Kidney epithelial cell (primary cell): ENCODE results near the gene RHBDD1. TPM values are rescaled to one million over a fixed set of nuclear protein-coding genes. Genes with fewer than 3 reads are reported as not detected.

Experiments used
- DNase-seq: peaks from one replicate; pipeline ENCODE4 v3.0.0-alpha.2; 2010; ENCODE audit warnings: low read depth
- H3K27me3 ChIP-seq: 2 replicates; pipeline ENCODE4 v1.6.0; 2011; ENCODE audit warnings: low read length; ENCODE audit not compliant: control insufficient read depth, insufficient read depth
- H3K36me3 ChIP-seq: 2 replicates; pipeline ENCODE4 v1.5.1; 2011; ENCODE audit warnings: low read length; ENCODE audit not compliant: control insufficient read depth, insufficient read depth
- H3K4me3 ChIP-seq: 2 replicates; pipeline ENCODE4 v1.5.1; 2011; ENCODE audit warnings: low read depth, mild to moderate bottlenecking, control low read depth, low read length
- CTCF ChIP-seq: IDR thresholded peaks from 2 replicates; pipeline ENCODE4 v1.5.1; 2011; ENCODE audit warnings: mild to moderate bottlenecking, moderate library complexity, low read length, control low read depth, inconsistent platforms; ENCODE audit not compliant: insufficient read depth, poor library complexity, severe bottlenecking
- total RNA-seq: library from RNA; depleted of rRNA; stranded (reverse); fragments of >200 nt; gene quantifications from 2 replicates; pipeline ENCODE4 v1.2.3, GENCODE V29; 2015

The RHBDD1 gene
- total RNA-seq, 1 donor from 2014 or later, result 23.7 TPM

- TF ChIP-seq CTCF, result no peak
- no peak for DNase-seq
- Histone ChIP-seq H3K27me3 (no peaks in the 10 kb centered on the region), H3K4me3 (no peak overlapping the region), H3K36me3 (no peaks in the 10 kb centered on the region)
These were observed 129.5 kb downstream of the RHBDD1 start for GRCh38 chr2:226965376-226965775.

GRCh38 chr2:226969417-226970080 lies 133.7 kb downstream of the RHBDD1 start:
- no peaks in the 10 kb centered on the region for H3K36me3 ChIP-seq
- TF ChIP-seq CTCF, result no peak
- no peak overlapping the region for H3K4me3 ChIP-seq
- DNase-seq, result no peak
- no peaks in the 10 kb centered on the region for H3K27me3 ChIP-seq

- no peak for DNase-seq
- TF ChIP-seq CTCF, result no peak
These were observed 134.5 kb downstream of the RHBDD1 start for GRCh38 chr2:226970362-226970761.

GRCh38 chr2:226971084-226971483 lies 135.2 kb downstream of the RHBDD1 start:
- no peaks in the 10 kb centered on the region for H3K36me3 ChIP-seq
- H3K27me3 ChIP-seq, result no peaks in the 10 kb centered on the region
- DNase-seq, result no peak
- no peak overlapping the region for H3K4me3 ChIP-seq
- TF ChIP-seq CTCF, result no peak

More at GRCh38 chr2:226970362-226970761, 134.5 kb downstream of the RHBDD1 start:
- Histone ChIP-seq H3K27me3 (no peaks in the 10 kb centered on the region), H3K4me3 (no peak overlapping the region), H3K36me3 (no peaks in the 10 kb centered on the region)

- no peak for TF ChIP-seq CTCF
- H3K36me3 ChIP-seq, result no peaks in the 10 kb centered on the region
- no peaks in the 10 kb centered on the region for H3K27me3 ChIP-seq
- no peak overlapping the region for H3K4me3 ChIP-seq
- DNase-seq, result no peak
These were observed 135.9 kb downstream of the RHBDD1 start for GRCh38 chr2:226971770-226972169.

- H3K36me3 ChIP-seq, result no peaks in the 10 kb centered on the region
- H3K27me3 ChIP-seq, result no peaks in the 10 kb centered on the region
- no peak for TF ChIP-seq CTCF
- DNase-seq, result no peak
- no peak overlapping the region for H3K4me3 ChIP-seq
These were observed 138.0 kb downstream of the RHBDD1 start for GRCh38 chr2:226973816-226974215.
